CD4-positive, alpha-beta T cell treated with Interleukin-21 for 1 hour (primary cell): ENCODE measurements around the gene ZNF830.
A peak's percentile ranks its signal among the peaks of the same experiment; 100 is the strongest.
"Not testable (repeated sequence)": the region's sequence is repeated elsewhere in the genome, so short reads cannot be mapped to it uniquely, and the experiment has no call there.

Experiments used
- DNase-seq: peaks from one replicate; pipeline ENCODE4 v3.0.0-alpha.2; 2020

ZNF830 gene

GRCh38 chr17:34993031-34993430, 31.7 kb downstream of the ZNF830 start:
- no peak for DNase-seq

- no peak for DNase-seq
Observed at GRCh38 chr17:34996422-34997285, 35.3 kb downstream of the ZNF830 start.

- no peak for DNase-seq
Observed at GRCh38 chr17:34997355-34997862, 36.1 kb downstream of the ZNF830 start.

- DNase-seq, result peak; percentile 85
Observed at GRCh38 chr17:34998205-34998604, 36.9 kb downstream of the ZNF830 start.

GRCh38 chr17:34999456-34999855, 38.1 kb downstream of the ZNF830 start:
- no peak for DNase-seq

- not testable (repeated sequence) for DNase-seq
Observed at GRCh38 chr17:35000965-35001364, 39.6 kb downstream of the ZNF830 start.

- DNase-seq, result no peak
Observed at GRCh38 chr17:35001549-35001948, 40.2 kb downstream of the ZNF830 start.

GRCh38 chr17:35002876-35003551, 41.7 kb downstream of the ZNF830 start:
- no peak for DNase-seq

- no peak for DNase-seq
Observed at GRCh38 chr17:35003778-35004177, 42.4 kb downstream of the ZNF830 start.

GRCh38 chr17:35006345-35006744, 45.0 kb downstream of the ZNF830 start:
- no peak for DNase-seq

GRCh38 chr17:35006961-35007360, 45.6 kb downstream of the ZNF830 start:
- DNase-seq, result no peak

GRCh38 chr17:35010093-35010492, 48.8 kb downstream of the ZNF830 start:
- no peak for DNase-seq

GRCh38 chr17:35011671-35012216, 50.4 kb downstream of the ZNF830 start:
- no peak for DNase-seq
